ENCODE data around the gene ITFG2. TPM values are rescaled to one million over a fixed set of nuclear protein-coding genes. Genes with fewer than 3 reads are reported as not detected.

The ITFG2 gene
- total and polyA plus RNA-seq, 2 of the 13 experiments (the other 11 are each of a cell fraction or from before 2014, with no cell fraction given): 14.8 to 15.5 TPM

- TF ChIP-seq MEF2D (CRISPR knock-in tag; IDR thresholded peaks at IDR 0.05) (peak; percentile 96), KDM5B (CRISPR knock-in tag; IDR thresholded peaks at IDR 0.05; ENCODE audit: borderline replicate concordance) (peak; percentile 94; the same call in 1 of the 2 replicates), HES4 (CRISPR knock-in tag; IDR thresholded peaks at IDR 0.05; ENCODE audit: borderline replicate concordance) (no peak), ZNF101 (CRISPR knock-in tag; IDR thresholded peaks at IDR 0.05; ENCODE audit: borderline replicate concordance, low read depth) (no peak), NCOA2 (CRISPR knock-in tag; IDR thresholded peaks at IDR 0.05) (peak; percentile 24; the same call in 1 of the 2 replicates), ZNF496 (CRISPR knock-in tag; IDR thresholded peaks at IDR 0.05; ENCODE audit: insufficient replicate concordance) (no peak), ZSCAN25 (CRISPR knock-in tag; IDR thresholded peaks at IDR 0.05) (peak; percentile 93), TOPORS (CRISPR knock-in tag; IDR thresholded peaks at IDR 0.05) (peak; percentile 86; the same call in 1 of the 2 replicates), ZNF468 (CRISPR knock-in tag; IDR thresholded peaks at IDR 0.05) (no peak), ADNP (CRISPR knock-in tag; IDR thresholded peaks at IDR 0.05) (no peak), ZFP36L2 (CRISPR knock-in tag; IDR thresholded peaks at IDR 0.05) (0 out of 2 replicates have a peak, but pooled peaks have one; percentile 62), CC2D1A (CRISPR knock-in tag; IDR thresholded peaks at IDR 0.05) (no peak), ZBTB40 (IDR thresholded peaks at IDR 0.05) (peak; percentile 100), ZBTB40 (CRISPR knock-in tag; IDR thresholded peaks at IDR 0.05) (peak; percentile 100), ATM (IDR thresholded peaks at IDR 0.05; ENCODE audit: borderline replicate concordance) (no peak), SNAI1 (CRISPR knock-in tag; IDR thresholded peaks at IDR 0.05; ENCODE audit: borderline replicate concordance) (no peak), DMAP1 (CRISPR knock-in tag; IDR thresholded peaks at IDR 0.05) (peak; percentile 100), ZNF724P (CRISPR knock-in tag; IDR thresholded peaks at IDR 0.05; ENCODE audit: borderline replicate concordance) (peak; percentile 82; the same call in 1 of the 2 replicates), ZNF234 (CRISPR knock-in tag; conservative IDR thresholded peaks at IDR 0.05) (no peak)
- TF ChIP-seq, protein P1, sequence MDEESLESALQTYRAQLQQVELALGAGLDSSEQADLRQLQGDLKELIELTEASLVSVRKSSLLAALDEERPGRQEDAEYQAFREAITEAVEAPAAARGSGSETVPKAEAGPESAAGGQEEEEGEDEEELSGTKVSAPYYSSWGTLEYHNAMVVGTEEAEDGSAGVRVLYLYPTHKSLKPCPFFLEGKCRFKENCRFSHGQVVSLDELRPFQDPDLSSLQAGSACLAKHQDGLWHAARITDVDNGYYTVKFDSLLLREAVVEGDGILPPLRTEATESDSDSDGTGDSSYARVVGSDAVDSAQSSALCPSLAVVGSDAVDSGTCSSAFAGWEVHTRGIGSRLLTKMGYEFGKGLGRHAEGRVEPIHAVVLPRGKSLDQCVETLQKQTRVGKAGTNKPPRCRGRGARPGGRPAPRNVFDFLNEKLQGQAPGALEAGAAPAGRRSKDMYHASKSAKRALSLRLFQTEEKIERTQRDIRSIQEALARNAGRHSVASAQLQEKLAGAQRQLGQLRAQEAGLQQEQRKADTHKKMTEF (CRISPR knock-in tag; IDR thresholded peaks at IDR 0.05): peak; percentile 93
These were observed at the start of gene ITFG2 (continued) for GRCh38 chr12:2812290-2813213.
